Measurements from ENCODE around the gene SNX6.

DNA sequence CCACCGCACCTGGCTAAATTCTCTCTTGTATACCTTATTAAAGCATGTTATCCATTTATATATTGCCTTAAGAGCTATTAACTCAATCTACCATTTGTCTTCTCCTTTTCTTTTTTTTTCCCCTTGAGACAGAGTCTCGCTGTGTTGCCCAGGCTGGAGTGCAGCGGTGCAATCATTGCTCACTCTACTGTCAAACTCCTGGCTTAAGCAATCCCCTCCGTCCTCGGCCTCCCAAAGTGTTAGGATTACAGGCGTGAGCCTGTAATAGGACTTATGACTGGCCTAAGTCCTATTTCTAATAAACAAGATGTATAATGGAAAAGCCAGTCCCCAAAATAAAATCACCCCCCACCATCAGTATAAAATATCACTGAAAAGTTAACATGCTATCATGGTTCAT is 14.4 kb downstream of the SNX6 start:
- TF ChIP-seq, protein P1, sequence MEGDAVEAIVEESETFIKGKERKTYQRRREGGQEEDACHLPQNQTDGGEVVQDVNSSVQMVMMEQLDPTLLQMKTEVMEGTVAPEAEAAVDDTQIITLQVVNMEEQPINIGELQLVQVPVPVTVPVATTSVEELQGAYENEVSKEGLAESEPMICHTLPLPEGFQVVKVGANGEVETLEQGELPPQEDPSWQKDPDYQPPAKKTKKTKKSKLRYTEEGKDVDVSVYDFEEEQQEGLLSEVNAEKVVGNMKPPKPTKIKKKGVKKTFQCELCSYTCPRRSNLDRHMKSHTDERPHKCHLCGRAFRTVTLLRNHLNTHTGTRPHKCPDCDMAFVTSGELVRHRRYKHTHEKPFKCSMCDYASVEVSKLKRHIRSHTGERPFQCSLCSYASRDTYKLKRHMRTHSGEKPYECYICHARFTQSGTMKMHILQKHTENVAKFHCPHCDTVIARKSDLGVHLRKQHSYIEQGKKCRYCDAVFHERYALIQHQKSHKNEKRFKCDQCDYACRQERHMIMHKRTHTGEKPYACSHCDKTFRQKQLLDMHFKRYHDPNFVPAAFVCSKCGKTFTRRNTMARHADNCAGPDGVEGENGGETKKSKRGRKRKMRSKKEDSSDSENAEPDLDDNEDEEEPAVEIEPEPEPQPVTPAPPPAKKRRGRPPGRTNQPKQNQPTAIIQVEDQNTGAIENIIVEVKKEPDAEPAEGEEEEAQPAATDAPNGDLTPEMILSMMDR (IDR thresholded peaks at IDR 0.05) = no peak
- TF ChIP-seq POLR2A (IDR thresholded peaks at IDR 0.05) = no peak
- TF ChIP-seq EP300 (IDR thresholded peaks at IDR 0.05) = no peak

Measured in tibial nerve (tissue), 4 donors.